WTC11 (cell line): Measurements from ENCODE around the gene AGA.

Experiments used
- MAX ChIP-seq: sonication (generic); formaldehyde crosslinking; IDR thresholded peaks from 2 replicates; pipeline ENCODE4 v1.8.0; 2022; ENCODE audit warnings: mild to moderate bottlenecking, missing genetic modification reagents
- TEAD4 ChIP-seq: sonication (generic); formaldehyde crosslinking; IDR thresholded peaks from 2 replicates; pipeline ENCODE4 v1.8.0; 2022; ENCODE audit warnings: mild to moderate bottlenecking, missing genetic modification reagents
- TF ChIP-seq, protein P1 (sequence below): sonication (generic); formaldehyde crosslinking; IDR thresholded peaks from 2 replicates; pipeline ENCODE4 v1.8.1; 2023; ENCODE audit warnings: mild to moderate bottlenecking, missing genetic modification reagents, moderate library complexity

DNA sequence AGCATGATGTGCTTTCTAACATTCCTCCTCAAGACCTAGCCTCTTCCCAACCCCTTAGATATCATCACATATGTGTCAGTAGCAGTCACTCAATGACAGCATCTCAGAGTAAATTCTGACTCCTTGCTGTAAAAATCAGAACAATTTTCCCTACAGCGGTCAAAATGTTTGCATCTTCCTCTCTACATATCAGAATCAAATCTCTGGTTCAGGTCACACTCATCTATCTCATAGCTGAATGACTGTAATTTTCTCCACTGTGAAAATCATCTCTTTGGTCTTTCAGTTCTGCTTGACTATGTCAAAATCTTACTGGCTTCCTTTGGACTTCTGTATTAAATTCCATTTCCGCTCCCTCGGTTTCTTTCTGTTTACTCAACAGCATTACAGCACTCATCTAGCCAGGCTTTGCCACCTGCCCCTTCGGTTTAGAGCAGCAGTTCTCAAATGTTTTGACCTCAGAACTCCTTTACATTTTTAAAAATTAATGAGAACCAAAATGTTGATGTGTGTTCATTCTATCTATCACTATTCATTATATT, 57.3 kb downstream of the AGA start:
- TF ChIP-seq, protein P1, sequence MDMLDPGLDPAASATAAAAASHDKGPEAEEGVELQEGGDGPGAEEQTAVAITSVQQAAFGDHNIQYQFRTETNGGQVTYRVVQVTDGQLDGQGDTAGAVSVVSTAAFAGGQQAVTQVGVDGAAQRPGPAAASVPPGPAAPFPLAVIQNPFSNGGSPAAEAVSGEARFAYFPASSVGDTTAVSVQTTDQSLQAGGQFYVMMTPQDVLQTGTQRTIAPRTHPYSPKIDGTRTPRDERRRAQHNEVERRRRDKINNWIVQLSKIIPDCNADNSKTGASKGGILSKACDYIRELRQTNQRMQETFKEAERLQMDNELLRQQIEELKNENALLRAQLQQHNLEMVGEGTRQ (CRISPR knock-in tag) = no peak
- no peak for TF ChIP-seq TEAD4
- no peak for TF ChIP-seq MAX
